Activated CD4-positive, alpha-beta T cell treated with anti-CD3 and anti-CD28 coated beads for 1 hour (primary cell): ENCODE results near the gene CSHL1.
"Not testable (repeated sequence)": the region's sequence is repeated elsewhere in the genome, so short reads cannot be mapped to it uniquely, and the experiment has no call there.

Experiments
- DNase-seq: peaks from one replicate; pipeline ENCODE4 v3.0.0-alpha.2; 2020

CSHL1 gene

GRCh38 chr17:63881935-63882601 lies 29.0 kb downstream of the CSHL1 start, which contains the start of gene GH2:
GH2 (minus strand) TSS chr17:63881944; CDS start chr17:63881801, 143 bp downstream.
- DNase-seq: peak; percentile 44

GRCh38 chr17:63881337-63881736 lies 29.7 kb downstream of the CSHL1 start:
- DNase-seq: not testable (repeated sequence)

GRCh38 chr17:63880706-63881105 lies 30.4 kb downstream of the CSHL1 start:
- DNase-seq: no peak

- not testable (repeated sequence) for DNase-seq
These were observed 32.6 kb downstream of the CSHL1 start for GRCh38 chr17:63878413-63878812.

GRCh38 chr17:63874693-63875092 lies 36.4 kb downstream of the CSHL1 start:
- DNase-seq: not testable (repeated sequence)

- DNase-seq: not testable (repeated sequence)
These were observed 36.9 kb downstream of the CSHL1 start for GRCh38 chr17:63874061-63874626.

- not testable (repeated sequence) for DNase-seq
These were observed 37.5 kb downstream of the CSHL1 start, which contains the start of gene CSH2 for GRCh38 chr17:63873577-63873976. CSH2 (minus strand) TSS chr17:63873677; CDS start chr17:63873614, 63 bp downstream.

GRCh38 chr17:63871646-63872365 lies 39.3 kb downstream of the CSHL1 start:
- DNase-seq: not testable (repeated sequence)

GRCh38 chr17:63870292-63870665 lies 40.8 kb downstream of the CSHL1 start:
- not testable (repeated sequence) for DNase-seq

GRCh38 chr17:63869491-63870291 lies 41.4 kb downstream of the CSHL1 start:
- not testable (repeated sequence) for DNase-seq

- DNase-seq: not testable (repeated sequence)
These were observed 44.4 kb downstream of the CSHL1 start for GRCh38 chr17:63866625-63867024.
